Measurements from ENCODE around the gene PPP1R12B. TPM values are rescaled to one million over a fixed set of nuclear protein-coding genes. Genes with fewer than 3 reads are reported as not detected.
A peak's percentile ranks its signal among the peaks of the same experiment; 100 is the strongest.
"Not testable (repeated sequence)": the region's sequence is repeated elsewhere in the genome, so short reads cannot be mapped to it uniquely, and the experiment has no call there.

PPP1R12B gene
- total RNA-seq, 1 donor from 2014 or later = 594 TPM

- DNase-seq (ENCODE audit: missing footprints) = no peak
- intact Hi-C loops (cut with DNase I) = no loop called here
Measured at GRCh38 chr1:202624088-202624780, 275.7 kb downstream of the PPP1R12B start.

GRCh38 chr1:202624781-202625108, 276.2 kb downstream of the PPP1R12B start:
- intact Hi-C loops (cut with DNase I) = no loop called here
- DNase-seq (ENCODE audit: missing footprints) (no peak), ATAC-seq (peak; percentile 11)

More at GRCh38 chr1:202624088-202624780, 275.7 kb downstream of the PPP1R12B start:
- ATAC-seq = no peak

DNA sequence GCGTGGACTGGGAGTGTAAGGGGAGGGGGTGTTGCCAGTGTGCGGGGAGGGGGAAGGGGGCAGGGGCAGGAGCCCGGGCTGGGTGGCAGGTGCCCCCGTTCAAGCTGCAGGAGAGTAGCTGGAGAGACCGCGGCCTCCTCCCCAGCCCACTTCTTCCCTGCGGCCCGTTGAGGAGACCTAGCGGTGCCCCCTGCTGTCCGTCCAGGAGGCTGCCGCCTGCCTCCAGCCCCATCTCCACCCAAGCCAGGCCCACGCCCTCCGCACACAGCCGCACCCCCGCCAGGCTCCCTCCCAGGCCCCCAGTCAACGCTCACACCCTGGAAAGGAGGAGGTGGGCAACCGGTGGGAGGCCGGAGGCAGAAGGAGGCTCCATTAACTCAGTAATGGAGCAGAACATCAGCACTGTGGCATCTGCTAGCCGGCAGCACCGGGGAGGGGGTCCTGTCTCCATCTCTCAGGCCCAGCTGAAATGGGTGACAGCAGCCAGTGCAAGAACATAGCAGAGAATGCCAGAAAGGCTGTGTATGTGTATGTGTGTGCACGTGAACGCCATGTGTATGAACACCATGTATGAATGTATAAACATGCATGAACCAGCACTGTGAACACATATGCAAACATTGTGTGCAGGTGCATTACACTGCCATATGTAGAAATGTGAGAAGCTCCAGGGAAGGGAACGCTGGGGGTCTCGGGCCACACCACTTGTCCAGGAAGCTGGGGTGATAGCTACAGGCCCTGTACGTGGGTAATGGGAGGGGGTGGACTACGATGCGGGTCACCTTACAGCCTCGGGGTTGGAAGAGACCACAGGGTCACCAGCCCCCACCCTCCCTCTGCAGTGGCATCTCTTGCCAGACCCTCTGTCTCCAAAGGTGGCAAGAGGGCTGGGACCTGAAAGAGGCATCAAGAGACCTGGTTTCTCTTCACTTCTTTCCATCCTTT, 277.2 kb downstream of the PPP1R12B start:
- intact Hi-C loops (cut with DNase I) = no loop called here
- DNase-seq (ENCODE audit: missing footprints) (peak; percentile 82), ATAC-seq (peak; percentile 72)

DNA sequence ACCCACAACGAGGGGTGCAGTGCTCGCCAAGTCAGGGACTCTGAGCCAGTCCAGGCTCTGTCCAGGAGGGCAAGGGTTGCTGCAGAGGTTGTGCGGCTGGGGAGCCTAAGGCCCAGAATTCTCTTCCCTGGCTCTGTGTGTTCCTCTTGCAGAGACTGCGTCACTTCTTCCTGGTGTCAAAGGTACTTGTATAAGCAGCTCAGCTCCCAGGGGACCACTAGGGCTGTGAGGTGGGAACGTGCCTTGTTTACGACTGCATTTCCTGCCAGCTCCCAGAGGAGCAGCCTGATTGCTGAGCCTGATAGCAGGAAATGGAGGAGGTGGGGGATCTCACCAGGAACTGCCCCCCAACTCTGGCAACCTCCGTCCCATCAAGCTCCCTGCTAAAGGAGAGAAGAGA, 278.5 kb downstream of the PPP1R12B start:
- ATAC-seq; intact Hi-C loops (cut with DNase I); DNase-seq (ENCODE audit: missing footprints): not testable (repeated sequence)

- intact Hi-C loops (cut with DNase I) = no loop called here
- no peak for DNase-seq (ENCODE audit: missing footprints)
- no peak for ATAC-seq
Measured at GRCh38 chr1:202627841-202628565, 279.5 kb downstream of the PPP1R12B start.

DNA sequence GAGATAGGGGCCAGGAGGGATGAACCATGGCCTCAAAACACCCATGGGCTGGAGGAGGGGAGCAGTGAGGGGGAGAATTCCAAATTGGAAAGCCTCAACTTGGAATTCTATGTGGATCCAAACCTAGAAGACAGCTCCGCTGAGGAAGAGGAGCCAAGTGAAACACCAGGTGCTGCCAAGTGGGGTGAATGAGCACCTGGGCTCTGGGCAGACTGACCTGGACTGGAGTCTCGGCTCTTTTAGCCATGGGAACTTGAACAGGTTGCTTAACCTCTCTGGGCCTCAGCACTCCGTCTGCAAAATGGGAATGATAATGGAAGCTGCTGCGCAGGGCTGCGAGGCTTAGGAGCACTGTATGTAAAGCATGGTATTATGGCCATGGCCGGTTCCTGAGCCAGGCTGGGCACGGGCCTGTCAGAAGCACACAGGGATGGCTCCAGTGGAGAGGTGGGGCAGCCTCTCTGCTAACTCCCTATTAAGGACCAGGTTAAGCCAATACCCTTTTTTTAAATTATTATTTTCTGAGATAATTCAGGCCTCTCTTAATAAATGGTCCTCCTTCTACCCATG, 280.2 kb downstream of the PPP1R12B start:
- no peak for ATAC-seq
- intact Hi-C loops (cut with DNase I) = no loop called here
- no peak for DNase-seq (ENCODE audit: missing footprints)

DNA sequence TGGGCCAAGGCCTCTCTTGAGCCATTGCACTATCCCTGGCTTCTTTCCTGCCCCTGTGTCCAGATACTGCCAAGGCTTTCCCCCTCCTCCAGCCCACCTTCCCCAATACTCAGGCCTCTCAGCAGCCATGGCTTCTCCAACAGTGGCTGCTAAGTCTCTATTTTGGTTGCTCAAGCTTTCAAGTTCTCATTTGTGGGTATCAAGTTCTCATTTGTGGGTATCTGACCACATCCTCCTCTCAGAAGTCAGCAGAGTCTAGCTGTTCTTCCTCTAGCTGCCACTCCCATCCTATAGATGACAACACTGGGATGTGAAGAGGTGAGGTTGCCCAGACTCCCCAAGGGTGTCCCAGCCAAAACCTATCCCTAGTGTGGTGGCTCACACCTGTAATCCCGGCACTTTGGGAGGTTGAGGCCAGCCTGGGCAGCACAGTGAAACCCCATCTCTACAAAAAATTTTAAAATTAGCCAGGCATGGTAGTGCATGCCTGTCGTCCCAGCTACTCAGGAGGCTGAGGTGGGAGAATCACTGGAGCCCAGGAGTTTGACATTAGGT, 280.8 kb downstream of the PPP1R12B start:
- DNase-seq (ENCODE audit: missing footprints); intact Hi-C loops (cut with DNase I); ATAC-seq: not testable (repeated sequence)

GRCh38 chr1:202630096-202630495, 281.6 kb downstream of the PPP1R12B start:
- intact Hi-C loops (cut with DNase I); DNase-seq (ENCODE audit: missing footprints); ATAC-seq: not testable (repeated sequence)

GRCh38 chr1:202630541-202630940, 282.0 kb downstream of the PPP1R12B start:
- intact Hi-C loops (cut with DNase I) = no loop called here
- no peak for ATAC-seq
- DNase-seq (ENCODE audit: missing footprints) = no peak

GRCh38 chr1:202631076-202631923, 282.8 kb downstream of the PPP1R12B start:
- ATAC-seq (no peak), DNase-seq (ENCODE audit: missing footprints) (no peak)
- intact Hi-C loops (cut with DNase I) = no loop called here

DNA sequence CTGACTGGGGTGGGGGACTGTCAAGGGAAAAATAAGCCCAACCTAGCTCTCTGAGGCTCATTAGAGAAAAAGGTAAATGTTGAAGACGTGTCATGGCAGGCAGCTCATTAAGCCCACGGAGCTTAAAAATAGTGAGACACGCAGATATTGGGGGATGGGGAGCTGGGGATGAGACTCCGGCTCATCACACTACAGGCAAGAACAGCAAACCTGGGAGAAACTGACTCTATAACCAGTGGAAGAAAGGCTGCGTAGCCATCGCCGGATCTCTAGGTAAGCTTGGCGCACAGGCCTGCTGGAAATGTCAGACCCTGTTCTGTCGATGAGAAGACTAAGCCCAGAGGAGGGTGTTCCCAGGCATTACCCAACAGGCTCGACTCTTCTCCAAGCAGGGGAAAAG, 283.7 kb downstream of the PPP1R12B start:
- intact Hi-C loops (cut with DNase I) = no loop called here
- no peak for DNase-seq (ENCODE audit: missing footprints)
- ATAC-seq = no peak

DNA sequence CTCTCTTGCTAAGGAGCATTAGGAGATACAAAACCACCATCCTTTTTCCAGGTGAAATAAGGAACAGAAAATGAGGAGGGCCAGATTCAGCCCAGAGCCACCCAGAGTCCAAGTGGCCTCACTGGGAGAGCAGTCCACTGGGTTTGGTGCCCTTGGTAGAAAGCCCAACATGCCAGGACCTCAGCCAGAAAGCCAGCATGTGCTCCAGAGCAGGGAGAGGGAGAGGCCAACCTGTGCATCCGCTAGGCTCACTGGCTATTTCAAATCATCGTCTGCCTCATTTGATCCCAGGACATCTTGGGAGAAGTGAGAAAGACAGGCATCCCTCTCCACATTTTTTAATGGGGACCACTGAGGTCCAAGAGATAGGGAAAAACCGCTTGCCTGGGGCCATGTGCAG, 287.7 kb downstream of the PPP1R12B start:
- DNase-seq (ENCODE audit: missing footprints); intact Hi-C loops (cut with DNase I); ATAC-seq: not testable (repeated sequence)

GRCh38 chr1:202637321-202638018, 289.0 kb downstream of the PPP1R12B start:
- intact Hi-C loops (cut with DNase I); ATAC-seq; DNase-seq (ENCODE audit: missing footprints): not testable (repeated sequence)

- DNase-seq (ENCODE audit: missing footprints) (no peak), ATAC-seq (no peak)
- intact Hi-C loops (cut with DNase I) = no loop called here
Measured at GRCh38 chr1:202638019-202638700, 289.7 kb downstream of the PPP1R12B start.

DNA sequence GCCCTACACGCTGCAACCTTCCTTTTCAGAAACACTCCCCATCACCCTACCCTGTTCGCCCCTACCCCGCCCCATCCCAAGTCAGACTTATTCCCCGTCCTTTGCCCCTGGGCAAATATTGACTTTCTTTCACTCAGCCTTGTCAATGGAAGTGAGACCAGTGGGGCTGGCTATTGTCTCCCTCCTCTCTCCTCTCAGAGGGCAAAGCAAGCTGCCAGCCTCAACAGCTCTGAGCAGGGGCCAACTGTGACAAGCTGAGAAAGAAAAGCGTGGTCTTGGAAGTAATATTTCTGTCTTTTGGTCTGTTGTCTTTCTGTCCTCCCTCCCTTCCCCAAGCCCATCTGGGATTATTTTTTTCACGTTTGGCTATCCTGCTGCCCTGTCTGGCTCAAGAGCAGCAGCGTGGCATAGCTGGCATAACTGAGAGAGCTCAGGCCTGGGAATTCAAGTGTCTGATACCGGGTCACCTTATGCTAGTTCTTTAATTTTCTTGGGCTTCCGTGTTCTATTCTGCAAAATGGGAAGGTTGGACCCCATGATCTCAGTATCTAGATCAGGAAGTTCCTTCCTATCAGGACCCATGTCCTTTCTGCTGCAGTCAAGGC, 290.3 kb downstream of the PPP1R12B start:
- DNase-seq (ENCODE audit: missing footprints); intact Hi-C loops (cut with DNase I); ATAC-seq: not testable (repeated sequence)

DNA sequence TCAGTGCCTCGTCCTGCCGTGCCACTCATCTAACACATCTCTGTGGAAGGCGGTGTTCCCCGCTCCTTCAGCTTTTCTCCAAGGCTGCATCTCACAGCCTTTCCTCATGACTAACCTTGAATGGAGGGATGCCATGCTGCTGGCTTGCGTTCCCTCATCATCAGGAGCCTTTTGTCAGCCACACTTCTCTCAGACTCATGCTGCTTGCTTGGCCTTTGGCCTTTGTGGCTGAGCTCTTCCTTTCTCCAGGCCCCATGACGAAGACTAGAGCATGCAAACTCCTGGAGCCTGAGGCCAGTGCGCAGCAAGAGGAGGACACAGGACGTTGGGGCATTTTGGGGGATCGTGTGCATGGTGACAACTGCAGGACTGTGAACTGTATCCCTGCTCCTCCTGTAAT, 291.0 kb downstream of the PPP1R12B start:
- intact Hi-C loops (cut with DNase I) = no loop called here
- ATAC-seq (no peak), DNase-seq (ENCODE audit: missing footprints) (no peak)

Data from Right ventricle myocardium inferior (tissue), 1 donor.